HL-60 (cell line): ENCODE results near the gene KRT81.

Source experiments
- CTCF ChIP-seq: IDR thresholded peaks from one replicate; pipeline ENCODE4 v1.5.1; 2011; ENCODE audit warnings: low read length, control low read depth, inconsistent platforms; ENCODE audit not compliant: insufficient read depth
- POLR2AphosphoS5 ChIP-seq: IDR thresholded peaks from 2 replicates; pipeline ENCODE4 v1.6.1; 2012; ENCODE audit warnings: low read depth
- REST ChIP-seq: IDR thresholded peaks from 2 replicates; pipeline ENCODE4 v1.6.1; 2012; ENCODE audit warnings: low read depth; ENCODE audit not compliant: insufficient replicate concordance

GRCh38 chr12:52247622-52248540 is 43.5 kb downstream of the KRT81 start:
- TF ChIP-seq CTCF, result no peak
- no peak for TF ChIP-seq REST
- no peak for TF ChIP-seq POLR2AphosphoS5
